ENCODE measurements around the gene ZNF467.

ZNF467 gene

GRCh38 chr7:149748076-149748874 is 25.1 kb downstream of the ZNF467 start:
- DNase-seq (ENCODE audit: low spot score) = no peak

- DNase-seq (ENCODE audit: low spot score) = no peak
These were observed 29.7 kb downstream of the ZNF467 start for GRCh38 chr7:149743476-149744255.

- peak; percentile 71 for DNase-seq (ENCODE audit: low spot score)
These were observed 31.2 kb downstream of the ZNF467 start for GRCh38 chr7:149742075-149742701.

GRCh38 chr7:149741629-149742028 is 31.8 kb downstream of the ZNF467 start:
- peak; percentile 66 for DNase-seq (ENCODE audit: low spot score)

GRCh38 chr7:149736478-149737360 is 36.7 kb downstream of the ZNF467 start:
- DNase-seq (ENCODE audit: low spot score) = no peak

GRCh38 chr7:149735779-149736477 is 37.5 kb downstream of the ZNF467 start:
- no peak for DNase-seq (ENCODE audit: low spot score)

GRCh38 chr7:149735181-149735602 is 38.2 kb downstream of the ZNF467 start:
- DNase-seq (ENCODE audit: low spot score) = no peak

- no peak for DNase-seq (ENCODE audit: low spot score)
These were observed 38.7 kb downstream of the ZNF467 start for GRCh38 chr7:149734791-149735075.

- DNase-seq (ENCODE audit: low spot score) = no peak
These were observed 39.2 kb downstream of the ZNF467 start for GRCh38 chr7:149733924-149734790.

GRCh38 chr7:149733131-149733923 is 40.1 kb downstream of the ZNF467 start:
- no peak for DNase-seq (ENCODE audit: low spot score)

- DNase-seq (ENCODE audit: low spot score) = no peak
These were observed 40.8 kb downstream of the ZNF467 start for GRCh38 chr7:149732611-149733010.

- DNase-seq (ENCODE audit: low spot score) = no peak
These were observed 41.3 kb downstream of the ZNF467 start for GRCh38 chr7:149732111-149732561.

GRCh38 chr7:149731207-149731955 is 42.0 kb downstream of the ZNF467 start:
- no peak for DNase-seq (ENCODE audit: low spot score)

- DNase-seq (ENCODE audit: low spot score) = no peak
These were observed 43.2 kb downstream of the ZNF467 start for GRCh38 chr7:149729983-149730801.

GRCh38 chr7:149729586-149729982 is 43.8 kb downstream of the ZNF467 start:
- DNase-seq (ENCODE audit: low spot score) = no peak

GRCh38 chr7:149728491-149729375 is 44.7 kb downstream of the ZNF467 start:
- DNase-seq (ENCODE audit: low spot score) = no peak
